HEK293 (cell line): ENCODE results near the gene SRMS.

ENCODE experiments used
- CTCF ChIA-PET: fragments of 350-600 bp; formaldehyde crosslinking; extraction: SDS; loops from one replicate; lab custom pipeline; 2021; ENCODE audit warnings: antibody characterized with exemption; lab: Yijun Ruan, JAX
- POLR2A ChIA-PET: fragments of 300-600 bp; formaldehyde crosslinking; extraction: SDS; loops from one replicate; lab custom pipeline; 2020; ENCODE audit warnings: antibody characterized with exemption, inconsistent platforms; lab: Yijun Ruan, JAX
- H3K27ac ChIP-seq: fragments of 200-500 bp; sonication (Bioruptor generic); 2 replicates; pipeline ENCODE4 v1.5.1; 2014; ENCODE audit warnings: low read depth, low read length, control low read depth, inconsistent platforms; ENCODE audit errors: extremely low read depth
- H3K36me3 ChIP-seq, 2 experiments: fragments of 200-500 bp in 1 of 2; sonication (Bioruptor generic) in 1 of 2; 1 replicate in 1 of 2; 2 replicates in 1 of 2; pipeline ENCODE4 v1.5.1; 2014 to 2017; ENCODE audit warnings: inconsistent platforms in 2 of 2, low read length in 2 of 2; ENCODE audit not compliant: control insufficient read depth in 2 of 2, insufficient read depth in 1 of 2
- H3K4me1 ChIP-seq: fragments of 200-500 bp; sonication (Bioruptor generic); 2 replicates; pipeline ENCODE4 v1.5.1; 2014; ENCODE audit warnings: mild to moderate bottlenecking, low read length, inconsistent platforms; ENCODE audit not compliant: control insufficient read depth, insufficient read depth
- H3K4me3 ChIP-seq: 2 replicates; pipeline ENCODE4 v1.5.1; 2011; ENCODE audit warnings: low read depth, mild to moderate bottlenecking, control low read depth, low read length, moderate library complexity
- H3K9me3 ChIP-seq: fragments of 200-500 bp; sonication (Bioruptor generic); 2 replicates; pipeline ENCODE4 v1.5.1; 2014; ENCODE audit warnings: low read depth, low read length, inconsistent platforms; ENCODE audit not compliant: control insufficient read depth, insufficient read depth
- GLIS2 ChIP-seq: fragments of 450-650 bp; formaldehyde crosslinking; IDR thresholded peaks from 2 replicates; pipeline ENCODE4 v1.5.1; 2016; ENCODE audit warnings: missing biosample characterization, missing genetic modification characterization
- PRDM2 ChIP-seq: fragments of 450-650 bp; formaldehyde crosslinking; IDR thresholded peaks from 2 replicates; pipeline ENCODE4 v1.5.1; 2016; ENCODE audit warnings: missing biosample characterization, missing genetic modification characterization, borderline replicate concordance
- RBAK ChIP-seq: fragments of 450-650 bp; formaldehyde crosslinking; IDR thresholded peaks from 2 replicates; pipeline ENCODE4 v1.5.1; 2016; ENCODE audit warnings: missing biosample characterization, missing genetic modification characterization
- TRIM28 ChIP-seq: IDR thresholded peaks from 2 replicates; pipeline ENCODE4 v1.6.1; 2011; ENCODE audit warnings: low read length, control low read depth, borderline replicate concordance
- ZBTB17 ChIP-seq: fragments of 450-650 bp; formaldehyde crosslinking; IDR thresholded peaks from 2 replicates; pipeline ENCODE4 v1.5.1; 2016; ENCODE audit warnings: missing biosample characterization, missing genetic modification characterization
- ZFP37 ChIP-seq: fragments of 450-650 bp; formaldehyde crosslinking; IDR thresholded peaks from 2 replicates; pipeline ENCODE4 v1.5.1; 2016; ENCODE audit warnings: missing biosample characterization, missing genetic modification characterization
- ZFP69B ChIP-seq: fragments of 450-650 bp; formaldehyde crosslinking; IDR thresholded peaks from 2 replicates; pipeline ENCODE4 v1.5.1; 2016; ENCODE audit warnings: missing biosample characterization, missing genetic modification characterization
- ZNF132 ChIP-seq: fragments of 450-650 bp; formaldehyde crosslinking; IDR thresholded peaks from 2 replicates; pipeline ENCODE4 v1.5.1; 2017; ENCODE audit warnings: missing biosample characterization, missing genetic modification characterization, borderline replicate concordance
- ZNF169 ChIP-seq: fragments of 450-650 bp; formaldehyde crosslinking; IDR thresholded peaks from 2 replicates; pipeline ENCODE4 v1.5.1; 2016; ENCODE audit warnings: missing biosample characterization, missing genetic modification characterization
- ZNF221 ChIP-seq: fragments of 450-650 bp; formaldehyde crosslinking; IDR thresholded peaks from 2 replicates; pipeline ENCODE4 v1.5.1; 2017; ENCODE audit warnings: missing biosample characterization, missing genetic modification characterization, borderline replicate concordance
- ZNF37A ChIP-seq: fragments of 450-650 bp; IDR thresholded peaks from 2 replicates; pipeline ENCODE4 v1.5.1; 2018; ENCODE audit warnings: missing biosample characterization, missing genetic modification characterization
- ZNF518A ChIP-seq: fragments of 450-650 bp; formaldehyde crosslinking; conservative IDR thresholded peaks from 2 replicates; pipeline ENCODE4 v1.5.1; 2016; ENCODE audit warnings: low read depth, missing biosample characterization, missing genetic modification characterization
- ZNF707 ChIP-seq: fragments of 450-650 bp; formaldehyde crosslinking; IDR thresholded peaks from 2 replicates; pipeline ENCODE4 v1.5.1; 2016; ENCODE audit warnings: missing biosample characterization, missing genetic modification characterization

SRMS gene

GRCh38 chr20:63491635-63492230 is 55.8 kb downstream of the SRMS start (continued):
- TF ChIP-seq PRDM2 = peak; percentile 33; the same call in 1 of the 2 replicates
- TF ChIP-seq ZBTB17 (tag by site-specific recombination) = peak; percentile 99
- no peak for TF ChIP-seq ZNF518A (tag by site-specific recombination)
- no peak for TF ChIP-seq RBAK
- TF ChIP-seq ZNF707 (tag by site-specific recombination) = no peak
- TF ChIP-seq ZNF169 (tag by site-specific recombination) = no peak
- TF ChIP-seq ZNF221 (tag by site-specific recombination) = no peak
- no peak for TF ChIP-seq ZNF37A (tag by site-specific recombination)
- no peak for TF ChIP-seq ZNF132

GRCh38 chr20:63491078-63491477 is 56.5 kb downstream of the SRMS start:
- H3K9me3 ChIP-seq = no peaks in the 10 kb centered on the region
- CTCF ChIA-PET = no interaction called here
- POLR2A ChIA-PET = no interaction called here
- H3K27ac ChIP-seq = no peak overlapping the region
- no peaks in the 10 kb centered on the region for H3K4me1 ChIP-seq
- H3K4me3 ChIP-seq = no peak overlapping the region
- no peak for TF ChIP-seq TRIM28
- TF ChIP-seq ZFP37 = peak; percentile 99
- peak; percentile 15; the same call in 1 of the 2 replicates for TF ChIP-seq GLIS2 (tag by site-specific recombination)
- TF ChIP-seq ZFP69B (tag by site-specific recombination) = 0 out of 2 replicates have a peak, but pooled peaks have one; percentile 49
- peaks cover 13 to 74% of the 10 kb centered on the region in 2 experiments; a peak in 2 of 3 replicates for H3K36me3 ChIP-seq
